Mucosa of gallbladder (tissue), 1 donor: Measurements from ENCODE around the gene GREM2. TPM values are rescaled to one million over a fixed set of nuclear protein-coding genes. Genes with fewer than 3 reads are reported as not detected.

Experiments used
- DNase-seq: peaks from one replicate; pipeline ENCODE4 v3.0.0-alpha.2; 2020; ENCODE audit warnings: low spot score
- total RNA-seq: library from RNA; stranded (reverse); gene quantifications from one replicate; pipeline ENCODE4 v1.2.1, GENCODE V29; 2021
- donor health status: DM: no; HTN: no; CAD: no.

GREM2 gene
- total RNA-seq, 1 donor from 2014 or later = 52.2 TPM

DNA sequence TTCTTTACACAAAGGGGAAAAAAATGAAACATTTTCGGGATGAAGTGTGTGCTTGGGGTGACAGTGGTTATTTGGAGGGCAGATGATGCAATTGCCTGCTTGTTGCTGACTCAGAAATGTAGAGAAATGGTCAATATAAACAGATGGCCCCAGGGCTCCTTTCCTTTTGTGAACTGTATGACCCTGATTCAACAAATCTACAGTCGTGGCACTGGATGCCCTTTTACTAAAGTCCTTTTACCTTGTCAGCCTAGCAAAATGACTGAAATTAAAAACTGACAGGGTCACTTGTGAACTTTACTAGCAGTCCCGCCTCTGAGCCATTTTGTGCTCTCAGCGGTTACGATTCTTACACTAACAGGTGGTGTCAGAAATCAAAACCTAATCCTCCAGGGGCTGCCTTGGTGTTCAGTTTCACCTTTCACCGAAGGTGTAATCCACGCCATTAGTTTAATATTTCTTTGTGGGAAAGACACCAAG lies 49.8 kb downstream of the GREM2 start:
- DNase-seq = no peak

DNA sequence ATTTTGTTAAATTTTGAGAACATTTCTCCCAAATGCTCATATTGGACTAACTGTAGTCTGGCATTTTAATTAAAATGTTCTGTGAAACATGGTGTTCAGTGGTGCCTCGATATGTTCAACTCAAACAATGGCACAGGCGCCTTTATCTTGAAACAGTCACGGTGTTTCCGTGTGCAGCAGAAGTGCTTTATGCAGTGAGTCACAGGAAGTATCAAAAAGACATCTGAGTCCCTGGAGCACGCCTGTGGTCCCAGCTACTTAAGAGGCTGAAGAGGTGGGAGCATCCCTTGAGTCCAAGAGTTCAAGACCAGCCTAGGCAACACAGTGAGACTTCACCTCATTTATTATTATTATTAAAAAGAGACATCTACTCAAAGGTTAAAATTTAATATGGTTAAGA lies 52.2 kb downstream of the GREM2 start:
- no peak for DNase-seq

GRCh38 chr1:240555524-240555923 lies 56.4 kb downstream of the GREM2 start:
- no peak for DNase-seq

DNA sequence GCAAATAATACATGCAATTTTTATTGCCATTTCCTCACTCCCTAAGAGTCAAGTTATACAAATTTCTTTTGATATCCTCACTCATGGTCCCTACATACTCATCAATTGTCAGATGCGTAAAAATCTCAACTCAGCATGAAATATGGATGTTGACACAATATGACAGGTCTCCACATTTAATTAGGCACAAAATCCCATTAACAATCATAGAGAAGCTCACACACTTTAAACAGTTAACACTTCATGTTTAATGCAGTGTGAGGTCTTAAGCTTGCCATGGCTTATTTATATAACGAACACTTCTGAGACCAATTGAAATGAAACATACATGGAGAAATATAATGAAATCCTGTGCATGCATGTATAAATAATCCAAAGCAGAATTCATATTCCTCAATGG lies 58.6 kb downstream of the GREM2 start:
- no peak for DNase-seq

- DNase-seq = no peak
Observed at GRCh38 chr1:240539769-240540414, 72.1 kb downstream of the GREM2 start.

DNA sequence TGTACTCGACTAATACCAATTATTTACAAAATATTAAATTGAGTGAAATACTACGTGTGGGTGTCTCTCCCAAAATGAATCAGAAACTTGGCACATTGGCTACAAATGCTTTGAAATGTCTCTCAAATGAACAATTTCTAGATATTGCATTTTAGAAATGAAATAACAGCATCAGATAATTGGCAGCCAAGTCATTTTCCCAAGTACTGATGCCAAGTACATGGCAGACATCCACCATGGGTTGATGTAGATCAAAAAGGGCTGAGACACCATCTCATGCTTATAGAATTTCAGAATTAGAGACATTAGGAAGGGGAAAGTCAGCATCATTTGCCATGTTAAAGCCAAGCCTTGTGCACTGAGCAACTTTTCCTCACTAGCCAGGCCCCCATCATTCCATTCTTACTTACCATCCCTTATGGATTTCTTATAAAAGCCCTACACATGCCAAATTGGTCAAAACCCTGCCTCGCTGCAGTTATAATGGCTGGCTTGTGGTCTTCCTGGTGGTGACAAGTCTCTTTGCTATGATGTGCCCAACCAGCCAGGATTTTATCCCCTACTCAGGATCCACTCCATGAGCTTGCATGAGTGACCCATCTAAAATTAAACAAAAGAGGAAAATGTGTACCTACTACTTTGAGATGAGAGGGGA lies 73.1 kb downstream of the GREM2 start:
- DNase-seq = no peak

DNA sequence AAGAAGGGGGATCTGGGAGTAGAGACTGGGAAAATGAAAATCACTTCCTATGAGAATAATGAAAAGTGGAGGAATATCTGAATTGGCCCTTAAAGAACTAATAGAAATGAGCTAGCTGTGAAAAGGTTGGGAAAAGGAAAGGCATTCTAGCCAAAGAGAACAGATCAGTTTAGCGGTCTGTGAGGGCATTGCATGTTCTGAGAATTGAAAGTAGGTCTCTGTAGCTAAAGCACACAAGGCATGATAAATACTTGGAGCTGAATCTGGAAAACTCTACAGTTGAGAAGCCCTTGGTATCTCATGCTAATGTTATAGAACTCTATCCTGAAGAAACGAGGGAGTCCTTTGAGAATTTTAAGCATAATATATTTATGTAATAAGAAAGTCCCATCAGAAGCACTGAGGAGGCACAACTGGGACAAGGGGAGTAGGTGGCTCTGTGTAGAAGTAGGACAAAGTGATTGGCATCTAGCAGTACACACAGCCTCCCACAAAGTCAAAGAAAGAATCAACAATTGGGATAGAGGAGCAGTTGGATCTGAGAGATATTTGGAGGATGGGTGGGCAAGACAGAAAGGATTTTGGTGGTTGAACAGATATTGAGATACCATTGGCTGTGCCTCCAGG lies 78.7 kb downstream of the GREM2 start:
- no peak for DNase-seq

- no peak for DNase-seq
Observed at GRCh38 chr1:240528591-240528990, 83.4 kb downstream of the GREM2 start.

GRCh38 chr1:240527086-240527485 lies 84.9 kb downstream of the GREM2 start:
- no peak for DNase-seq

DNA sequence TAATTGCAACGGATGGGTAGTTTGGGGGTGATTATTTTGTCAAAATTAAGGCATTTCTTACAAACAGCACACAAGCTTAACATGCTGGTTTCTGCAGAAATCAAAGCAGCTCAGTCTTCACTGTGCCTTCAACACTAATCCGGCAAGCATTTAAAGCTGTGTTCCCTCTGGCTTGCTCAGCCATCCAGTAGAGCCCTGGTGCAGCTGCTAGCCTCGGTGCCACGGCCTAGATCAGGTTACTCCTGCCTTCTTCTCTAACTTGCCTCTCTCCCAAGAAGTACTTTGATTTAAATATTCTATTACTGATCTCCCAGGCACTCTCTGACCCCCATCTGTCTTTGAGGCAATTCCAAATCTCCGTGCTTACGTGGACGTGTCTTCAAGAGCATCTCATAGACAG lies 85.6 kb downstream of the GREM2 start:
- no peak for DNase-seq

DNA sequence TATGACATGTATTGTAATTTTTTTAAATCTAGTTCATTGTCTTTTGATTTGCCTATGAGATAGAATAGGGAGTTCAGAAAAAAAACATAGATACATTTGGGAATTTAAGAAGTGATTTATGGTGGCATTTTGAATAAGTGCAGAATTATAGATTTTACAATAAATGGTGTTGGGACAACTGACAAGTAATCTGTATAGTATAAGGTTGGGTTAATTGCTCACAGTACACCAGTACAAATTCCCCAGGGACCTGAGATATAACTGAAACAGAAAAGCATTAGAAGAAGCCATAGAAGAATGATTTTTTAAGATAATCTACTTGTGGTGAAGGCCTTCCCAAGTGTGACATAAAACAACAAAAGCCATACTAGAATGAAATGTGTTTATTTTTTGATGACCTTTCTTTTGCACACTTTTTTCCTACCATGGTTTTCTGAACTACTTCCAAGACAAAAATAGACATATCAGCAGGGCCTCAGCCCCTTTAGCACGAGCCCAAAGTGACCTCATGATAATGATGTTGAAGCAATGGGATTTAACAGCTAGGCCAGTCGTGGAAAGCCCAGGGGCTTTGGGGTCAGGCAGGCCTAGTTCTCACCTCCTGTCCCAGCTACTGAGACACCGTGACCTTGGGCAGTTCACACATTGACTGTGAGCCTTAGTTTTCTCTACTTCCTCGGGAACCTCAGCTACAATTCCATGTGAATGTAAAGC lies 87.4 kb downstream of the GREM2 start:
- no peak for DNase-seq

DNA sequence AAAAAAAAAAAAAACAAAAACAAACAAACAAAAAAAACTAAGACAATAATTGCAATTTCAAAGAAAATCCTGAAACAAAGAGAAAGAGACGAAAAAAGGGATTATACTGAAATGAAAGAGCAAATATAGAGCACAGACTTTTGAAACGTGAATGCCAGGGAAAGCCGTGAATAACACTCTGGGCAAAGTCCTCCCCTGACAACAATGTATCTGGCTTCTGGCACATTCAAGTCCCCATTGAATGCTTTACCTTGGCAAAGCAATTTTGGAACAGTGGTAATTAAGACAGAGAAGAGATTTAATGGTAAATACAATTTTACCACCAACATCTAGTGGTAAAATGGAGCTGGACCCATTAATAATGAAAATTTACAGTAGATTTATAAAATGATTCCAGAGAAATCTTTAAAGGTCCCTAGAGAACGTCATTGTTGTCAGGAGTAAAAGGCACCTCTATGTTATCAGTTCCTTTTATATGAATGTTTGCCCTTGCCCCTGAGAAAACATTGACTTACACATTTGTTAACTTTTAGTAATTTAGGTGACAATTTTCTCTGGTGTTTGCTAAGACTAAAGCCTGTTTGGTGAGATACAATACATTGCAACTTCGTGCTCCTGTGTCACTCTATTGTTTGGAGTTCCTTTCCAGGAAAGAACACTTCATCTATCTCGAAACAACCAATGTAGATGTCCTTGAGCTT lies 89.7 kb downstream of the GREM2 start:
- no peak for DNase-seq

GRCh38 chr1:240517891-240518290 lies 94.1 kb downstream of the GREM2 start:
- DNase-seq = no peak

GRCh38 chr1:240516069-240516468 lies 95.9 kb downstream of the GREM2 start:
- DNase-seq = no peak

GRCh38 chr1:240515505-240515904 lies 96.5 kb downstream of the GREM2 start:
- DNase-seq = no peak

GRCh38 chr1:240511789-240512188 lies 100.2 kb downstream of the GREM2 start:
- DNase-seq = no peak

DNA sequence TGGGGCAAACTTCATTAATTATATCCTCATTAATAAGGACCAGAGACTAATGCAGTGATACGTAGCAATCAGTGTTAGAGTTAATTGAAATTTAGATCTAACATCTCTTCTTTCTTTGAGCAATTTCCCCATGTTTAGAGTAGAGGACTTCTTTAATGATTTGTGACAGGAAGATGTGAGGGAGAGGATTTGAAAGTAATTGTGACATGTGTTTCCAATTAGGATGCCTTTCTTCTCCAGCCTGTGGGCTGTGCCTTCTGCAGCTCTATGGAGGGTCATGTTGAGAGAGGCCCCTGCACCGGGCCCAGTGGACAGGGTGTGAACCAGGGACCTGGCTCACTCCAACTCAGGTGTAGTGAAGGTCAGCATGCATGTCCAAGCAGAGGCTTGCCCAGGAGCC lies 103.0 kb downstream of the GREM2 start:
- no peak for DNase-seq

- no peak for DNase-seq
Observed at GRCh38 chr1:240508201-240508600, 103.8 kb downstream of the GREM2 start.

- DNase-seq = no peak
Observed at GRCh38 chr1:240506176-240506575, 105.8 kb downstream of the GREM2 start.

- no peak for DNase-seq
Observed at GRCh38 chr1:240503558-240503957, 108.4 kb downstream of the GREM2 start.

GRCh38 chr1:240503036-240503435 lies 108.9 kb downstream of the GREM2 start:
- DNase-seq = no peak

DNA sequence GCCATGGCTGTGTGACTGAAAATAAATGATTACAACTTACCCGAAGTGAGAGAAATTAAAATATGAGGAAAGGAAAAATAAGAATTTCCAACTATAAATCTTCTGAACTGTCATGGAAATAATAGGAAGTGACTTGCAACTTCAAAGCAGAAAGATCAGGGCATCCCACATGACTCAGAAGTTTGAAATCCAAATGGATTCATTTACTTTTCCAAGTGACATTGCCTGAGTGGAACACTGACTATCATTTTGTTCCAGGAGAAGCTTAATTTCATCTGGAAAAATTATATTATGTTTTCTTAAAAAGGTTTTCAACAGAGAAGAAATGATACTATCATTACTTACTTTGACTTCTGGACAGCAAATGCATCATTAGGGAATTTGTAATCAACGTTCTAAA lies 110.8 kb downstream of the GREM2 start:
- no peak for DNase-seq
